ENCODE results near the gene BRAP.
"Not testable (repeated sequence)": the region's sequence is repeated elsewhere in the genome, so short reads cannot be mapped to it uniquely, and the experiment has no call there.

The BRAP gene, protein sequence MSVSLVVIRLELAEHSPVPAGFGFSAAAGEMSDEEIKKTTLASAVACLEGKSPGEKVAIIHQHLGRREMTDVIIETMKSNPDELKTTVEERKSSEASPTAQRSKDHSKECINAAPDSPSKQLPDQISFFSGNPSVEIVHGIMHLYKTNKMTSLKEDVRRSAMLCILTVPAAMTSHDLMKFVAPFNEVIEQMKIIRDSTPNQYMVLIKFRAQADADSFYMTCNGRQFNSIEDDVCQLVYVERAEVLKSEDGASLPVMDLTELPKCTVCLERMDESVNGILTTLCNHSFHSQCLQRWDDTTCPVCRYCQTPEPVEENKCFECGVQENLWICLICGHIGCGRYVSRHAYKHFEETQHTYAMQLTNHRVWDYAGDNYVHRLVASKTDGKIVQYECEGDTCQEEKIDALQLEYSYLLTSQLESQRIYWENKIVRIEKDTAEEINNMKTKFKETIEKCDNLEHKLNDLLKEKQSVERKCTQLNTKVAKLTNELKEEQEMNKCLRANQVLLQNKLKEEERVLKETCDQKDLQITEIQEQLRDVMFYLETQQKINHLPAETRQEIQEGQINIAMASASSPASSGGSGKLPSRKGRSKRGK

DNA sequence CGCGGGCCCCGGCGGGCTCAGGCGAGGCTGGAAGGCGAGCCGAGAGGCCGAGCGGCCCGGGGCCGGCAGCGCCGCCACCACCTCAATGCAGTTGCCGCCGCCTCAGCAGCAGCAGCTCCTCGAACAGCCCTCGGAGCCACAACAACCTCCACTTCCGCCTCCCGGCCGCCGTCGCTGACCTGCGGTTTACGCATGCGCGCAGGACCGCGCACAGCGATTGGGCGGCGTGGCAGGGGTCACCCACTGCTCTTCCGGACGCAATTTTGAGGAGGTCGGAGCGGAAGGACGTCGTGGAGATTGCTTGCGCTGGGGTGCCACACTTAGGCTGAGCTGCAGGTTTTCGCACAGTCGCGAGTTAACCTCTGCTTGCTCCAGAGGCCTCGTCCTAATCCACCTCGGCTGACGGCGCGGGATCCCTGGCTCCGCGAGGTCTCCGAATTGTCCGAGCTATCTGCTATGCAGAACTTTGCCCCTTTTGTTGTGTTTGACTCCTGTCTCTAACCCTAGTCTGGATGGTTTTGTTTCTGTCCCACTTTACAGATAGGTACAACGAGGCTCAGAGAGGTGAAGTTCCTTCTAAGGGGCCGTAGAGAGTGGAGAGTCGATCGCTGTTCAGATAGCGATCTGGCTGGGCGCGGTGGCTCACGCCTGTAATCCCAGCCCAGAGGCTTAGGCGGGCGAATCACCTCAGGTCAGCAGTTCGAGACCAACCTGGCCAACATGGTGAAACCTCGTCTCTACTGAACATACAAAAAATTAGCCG lies at the start of gene BRAP, which contains the start of gene ACAD10:
Gene BRAP, minus strand, starts transcription at position 146 of the 763 bp plus-strand sequence. CDS start 164 bp downstream, outside the sequence.
Gene ACAD10, plus strand, starts transcription at position 243 of the 763 bp plus-strand sequence. CDS start 6,657 bp downstream, outside the sequence.
- DNase-seq = peak; percentile 97

DNA sequence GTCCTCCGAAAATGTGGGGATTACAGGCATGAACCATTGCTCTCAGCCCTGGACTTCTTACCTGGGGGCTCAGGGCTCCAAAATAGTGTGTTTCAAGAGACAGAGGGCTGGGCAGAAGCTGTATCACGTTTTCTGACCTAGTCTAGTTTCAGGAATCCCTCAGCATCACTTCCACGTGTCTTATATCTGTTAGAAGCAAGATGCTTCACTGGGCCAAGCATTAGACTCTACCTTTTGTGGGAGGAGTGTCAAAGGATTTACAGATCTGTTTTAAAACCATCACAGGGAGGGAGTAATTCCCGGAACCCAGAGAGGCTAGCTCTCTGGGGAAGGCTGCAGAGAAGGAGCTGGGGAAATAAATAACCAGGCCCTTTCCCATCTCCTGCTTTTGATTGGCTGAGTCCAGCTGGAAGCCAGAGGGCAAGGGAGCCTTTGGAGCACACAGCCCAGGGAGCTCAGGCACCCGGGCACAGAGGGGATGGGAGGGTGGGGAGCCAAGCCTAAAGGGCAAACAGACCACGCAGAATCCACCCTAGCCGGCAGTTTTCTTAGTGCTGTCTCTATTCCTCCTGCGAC lies 47.7 kb upstream of the BRAP start:
- DNase-seq = no peak

DNA sequence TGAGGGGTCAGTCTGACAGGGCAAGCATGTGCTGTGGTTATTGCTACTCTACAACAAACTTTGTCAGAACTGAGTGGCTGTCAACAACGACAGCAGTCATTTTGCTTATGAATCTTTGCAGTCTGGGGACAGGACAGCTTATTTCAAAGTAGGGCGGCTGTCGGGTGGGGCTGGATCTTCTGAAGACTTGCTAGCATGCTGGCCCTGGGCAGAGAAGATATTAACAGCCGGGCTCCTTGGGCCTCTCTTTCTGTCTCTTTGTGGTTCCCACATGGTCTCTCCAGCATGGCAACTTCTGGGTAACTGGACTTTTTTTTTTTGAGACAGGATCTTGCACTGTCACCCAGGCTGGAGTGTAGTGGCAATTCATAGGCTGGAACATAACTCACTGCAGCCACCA lies 47.0 kb upstream of the BRAP start:
- DNase-seq = no peak

DNA sequence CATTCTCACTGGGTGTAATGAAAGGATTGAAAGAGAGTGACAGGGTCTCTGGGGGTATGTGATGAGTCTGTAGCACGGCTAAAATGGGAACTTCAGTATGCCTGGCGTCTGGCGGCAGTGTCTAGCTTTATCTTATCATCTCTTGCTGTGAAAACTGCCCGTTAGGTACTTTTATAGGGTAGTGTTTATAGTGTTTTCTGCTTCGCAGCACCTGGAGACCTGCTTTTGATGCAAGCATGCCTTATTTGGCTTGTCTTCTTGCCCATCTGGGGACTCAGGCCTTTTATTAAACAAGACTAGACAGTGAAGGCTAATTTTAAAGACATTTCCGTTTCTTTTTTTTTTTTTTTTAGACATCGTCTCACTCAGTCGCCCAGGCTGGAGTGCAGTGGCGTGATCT lies 44.7 kb upstream of the BRAP start:
- no peak for DNase-seq

DNA sequence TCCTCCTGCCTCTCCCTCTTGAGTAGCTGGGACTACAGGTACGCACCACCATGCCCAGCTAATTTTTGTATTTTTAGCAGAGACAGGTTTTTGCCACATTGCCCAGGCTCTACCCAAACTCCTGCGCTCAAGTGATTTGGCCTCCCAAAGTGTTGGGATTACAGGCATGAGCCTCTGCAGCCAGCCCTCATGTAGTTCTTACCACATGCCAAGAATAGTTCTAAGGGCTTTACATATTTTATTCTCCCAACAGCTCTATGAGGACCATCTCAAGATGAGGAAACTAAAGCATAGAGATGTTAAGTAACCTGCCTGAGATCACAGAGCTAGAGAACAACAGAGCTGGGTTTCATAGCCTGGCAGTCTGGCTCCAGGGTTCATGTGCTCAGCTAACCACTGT lies 43.0 kb upstream of the BRAP start:
- no peak for DNase-seq

DNA sequence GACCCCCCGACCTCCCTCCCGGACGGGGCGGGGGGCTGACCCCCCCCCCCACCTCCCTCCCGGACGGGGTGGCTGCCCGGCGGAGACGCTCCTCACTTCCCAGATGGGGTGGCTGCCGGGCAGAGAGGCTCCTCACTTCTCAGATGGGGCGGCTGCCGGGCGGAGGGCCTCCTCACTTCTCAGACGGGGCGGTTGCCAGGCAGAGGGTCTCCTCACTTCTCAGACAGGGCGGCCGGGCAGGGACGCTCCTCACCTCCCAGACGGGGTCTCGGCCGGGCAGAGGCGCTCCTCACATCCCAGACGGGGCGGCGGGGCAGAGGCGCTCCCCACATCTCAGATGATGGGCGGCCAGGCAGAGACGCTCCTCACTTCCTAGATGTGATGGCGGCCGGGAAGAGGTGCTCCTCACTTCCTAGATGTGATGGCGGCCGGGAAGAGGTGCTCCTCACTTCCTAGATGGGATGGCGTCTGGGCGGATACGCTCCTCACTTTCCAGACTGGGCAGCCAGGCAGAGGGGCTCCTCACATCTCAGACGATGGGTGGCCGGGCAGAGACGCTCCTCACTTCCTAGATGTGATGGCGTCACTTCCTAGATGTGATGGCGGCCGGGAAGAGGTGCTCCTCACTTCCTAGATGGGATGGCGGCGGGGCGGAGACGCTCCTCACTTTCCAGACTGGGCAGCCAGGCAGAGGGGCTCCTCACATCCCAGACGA lies 38.0 kb upstream of the BRAP start:
- DNase-seq = not testable (repeated sequence)

DNA sequence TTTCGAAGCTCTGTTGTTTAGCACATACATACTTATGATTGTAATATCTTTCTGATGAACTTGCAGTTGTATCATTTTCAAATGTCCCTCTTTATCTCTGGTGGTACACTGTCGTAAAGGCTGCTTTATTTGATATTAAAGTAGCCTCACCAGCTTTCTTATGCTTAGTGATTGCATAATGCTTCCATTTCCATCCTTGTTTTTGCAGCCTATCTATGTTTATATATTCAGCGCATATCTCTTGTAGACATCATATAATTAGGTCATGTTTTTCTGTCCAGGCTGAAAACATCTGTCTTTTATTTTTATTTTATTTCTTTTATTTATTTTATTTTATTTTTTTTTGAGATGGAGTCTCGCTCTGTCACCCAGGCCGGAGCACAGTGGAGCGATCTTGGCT lies 34.7 kb upstream of the BRAP start:
- DNase-seq = no peak

DNA sequence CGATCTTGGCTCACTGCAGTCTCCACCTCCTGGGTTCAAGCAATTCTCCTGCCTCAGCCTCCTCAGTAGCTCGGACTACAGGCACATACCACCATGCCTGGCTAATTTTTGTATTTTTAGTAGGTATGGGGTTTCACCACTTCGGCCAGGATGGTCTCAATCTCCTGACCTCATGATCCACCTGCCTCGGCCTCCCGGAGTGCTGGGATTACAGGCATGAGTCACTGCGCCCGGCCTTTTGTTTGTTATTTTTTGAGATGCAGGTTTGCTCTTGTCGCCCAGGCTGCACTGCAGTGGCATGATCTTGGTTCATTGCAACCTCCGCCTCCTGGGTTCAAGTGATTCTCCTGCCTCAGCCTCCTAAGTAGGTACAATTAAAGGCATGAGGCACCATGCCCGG lies 33.6 kb upstream of the BRAP start:
- not testable (repeated sequence) for DNase-seq

DNA sequence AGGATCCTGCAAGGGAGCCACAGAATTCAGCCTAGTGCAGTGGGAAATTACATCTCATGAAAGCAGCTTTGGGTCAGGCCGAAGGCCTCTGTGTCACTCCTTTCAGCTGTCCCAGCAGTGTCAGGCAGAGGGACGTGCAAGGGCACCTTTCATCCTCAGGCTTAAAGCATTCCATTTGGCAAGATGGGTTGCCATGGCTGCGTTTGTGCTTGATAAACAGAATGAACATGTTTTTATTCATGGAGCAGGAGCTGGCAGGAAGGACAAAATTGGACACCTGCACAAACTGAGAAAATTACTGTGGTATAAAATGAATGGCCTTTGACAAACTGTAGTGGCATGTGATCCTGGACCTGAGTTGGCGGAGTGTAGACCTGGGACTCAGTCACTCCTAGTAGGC lies 29.5 kb upstream of the BRAP start:
- peak; percentile 37 for DNase-seq

DNA sequence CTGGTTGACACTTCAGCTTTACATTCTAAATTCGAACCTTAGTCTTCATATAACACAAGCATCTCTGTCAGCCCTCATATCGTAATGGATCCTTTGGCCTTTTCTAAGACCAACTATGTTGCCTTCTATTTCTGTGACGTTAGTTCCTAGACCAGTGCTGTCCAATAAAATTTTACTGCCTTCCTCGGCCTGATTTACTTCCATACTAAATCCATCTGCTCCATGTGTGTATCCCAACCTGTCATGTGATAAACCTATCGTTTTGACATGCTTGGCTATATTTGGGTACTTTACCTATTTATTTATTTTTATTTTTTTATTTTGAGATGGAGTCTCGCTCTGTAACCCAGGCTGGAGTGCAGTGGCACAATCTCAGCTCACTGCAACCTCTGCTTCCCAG lies 20.4 kb upstream of the BRAP start:
- no peak for DNase-seq

DNA sequence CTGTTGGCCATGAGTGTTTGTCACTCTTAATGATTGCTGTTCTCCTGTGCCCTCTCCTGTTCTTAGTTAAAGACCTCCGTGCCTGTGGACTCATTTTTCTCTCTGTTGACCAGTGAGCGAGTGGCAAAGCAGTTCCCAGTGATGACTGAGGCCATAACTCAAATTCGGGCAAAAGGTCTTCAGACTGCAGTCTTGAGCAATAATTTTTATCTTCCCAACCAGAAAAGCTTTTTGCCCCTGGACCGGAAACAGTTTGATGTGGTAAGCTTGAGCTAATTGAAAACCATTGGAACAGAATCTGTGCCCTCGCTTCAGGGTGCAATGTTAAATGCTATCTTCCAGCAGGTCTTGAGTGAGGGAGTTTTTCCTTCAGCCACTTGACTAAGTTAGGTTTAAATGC lies 19.9 kb upstream of the BRAP start:
- no peak for DNase-seq

DNA sequence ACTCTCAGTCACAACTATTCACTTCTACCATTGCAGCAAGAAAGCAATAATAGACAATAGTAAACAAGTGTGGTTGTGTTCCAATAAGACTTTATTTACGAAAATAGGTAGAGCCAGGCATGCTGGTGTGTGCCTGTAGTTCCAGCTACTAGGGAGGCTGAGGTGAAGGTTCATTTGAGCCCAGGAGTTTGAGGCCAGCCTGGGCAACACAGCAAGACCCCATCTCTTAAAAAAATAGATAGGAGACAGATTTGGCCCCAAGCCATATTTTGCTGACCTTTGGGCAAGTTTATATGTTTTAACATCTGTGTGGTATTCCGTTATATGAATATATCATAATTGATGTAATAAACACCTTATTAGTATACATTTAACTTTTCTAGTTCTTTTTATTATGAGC lies 14.2 kb upstream of the BRAP start:
- DNase-seq = no peak

DNA sequence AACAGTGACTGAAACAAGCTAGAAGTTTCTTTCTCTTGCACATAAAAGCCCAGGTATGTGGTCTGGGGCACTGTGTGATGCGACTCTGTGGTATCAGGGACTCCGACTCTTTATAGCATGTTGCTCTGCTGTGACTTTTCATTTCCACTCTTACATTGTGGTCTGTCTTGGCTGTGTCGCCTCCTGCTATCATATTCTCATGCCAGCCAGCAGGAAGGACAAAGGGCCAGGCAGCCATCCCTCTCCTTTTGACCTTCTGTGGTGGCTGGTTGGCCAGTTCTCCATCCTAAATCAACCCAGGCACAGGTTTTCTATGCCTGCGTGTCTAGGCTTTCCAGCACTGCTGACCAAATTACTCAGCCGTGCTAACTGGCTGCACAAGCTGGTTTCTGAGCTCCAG lies 8.1 kb upstream of the BRAP start:
- DNase-seq = no peak

DNA sequence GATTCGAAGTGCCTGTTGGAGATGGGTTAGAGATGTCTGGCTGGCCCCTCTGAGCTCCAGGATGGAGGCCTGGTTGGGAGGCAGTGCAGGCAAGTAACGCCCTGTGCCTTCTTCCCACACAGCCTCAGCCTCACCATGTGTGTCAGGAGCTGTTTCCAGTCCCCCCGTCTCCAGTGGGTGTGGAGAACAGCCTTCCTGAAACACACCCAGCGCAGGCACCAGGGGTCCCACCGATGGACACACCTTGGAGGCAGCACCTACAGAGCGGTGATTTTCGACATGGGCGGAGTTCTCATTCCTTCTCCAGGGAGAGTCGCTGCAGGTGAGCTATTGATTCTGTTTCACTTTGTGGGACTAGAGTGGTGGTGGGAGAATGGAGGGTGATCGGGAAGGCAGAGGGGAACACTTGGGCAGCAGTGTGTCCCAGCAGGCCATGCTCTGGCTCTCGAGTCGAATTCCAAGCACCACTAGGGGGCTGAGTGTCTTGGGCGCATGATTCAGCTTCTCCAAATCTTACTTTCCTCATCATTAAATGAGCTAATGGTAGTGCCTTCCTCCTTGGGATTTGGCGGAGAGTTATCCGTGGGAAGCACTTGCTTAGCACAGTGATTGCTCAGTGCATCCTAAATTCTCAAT lies 6.9 kb upstream of the BRAP start:
- DNase-seq = no peak

DNA sequence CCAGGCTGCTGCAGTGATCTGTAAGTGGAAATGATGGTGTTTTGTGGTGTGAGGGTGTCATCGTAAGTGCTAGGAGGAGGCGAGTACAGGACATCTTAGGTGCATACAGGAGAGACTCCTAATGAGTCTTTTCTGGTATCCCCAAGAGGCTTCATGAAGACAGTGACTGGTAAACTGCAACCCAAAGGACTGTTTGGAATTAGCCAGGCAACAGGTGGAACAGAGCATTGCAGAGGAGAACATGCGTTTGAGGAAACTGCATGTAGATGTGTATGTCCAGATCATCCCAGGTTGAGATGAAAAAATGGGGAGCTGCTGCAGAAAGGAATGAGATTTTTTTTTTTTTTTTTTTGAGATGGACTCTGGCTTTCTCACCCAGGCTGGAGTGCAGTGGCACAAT lies 5.5 kb upstream of the BRAP start:
- DNase-seq = no peak

DNA sequence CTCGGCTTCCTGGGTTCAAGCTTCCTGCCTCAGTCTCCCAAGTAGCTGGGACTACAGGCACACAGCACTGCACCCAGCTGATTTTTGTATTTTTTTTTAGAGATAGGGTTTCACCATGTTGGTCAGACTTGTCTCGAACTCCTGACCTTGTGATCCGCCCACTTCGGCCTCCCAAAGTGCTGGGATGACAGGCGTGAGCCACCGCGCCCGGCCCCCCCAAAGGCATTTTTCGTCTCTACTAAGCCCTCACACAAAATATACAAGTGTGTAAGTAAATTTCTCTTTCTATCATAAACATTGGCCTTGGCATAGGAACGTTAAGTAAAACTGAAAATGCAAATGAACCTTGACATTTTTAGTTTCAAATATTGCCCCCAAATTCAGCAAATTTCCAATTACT lies 2.2 kb upstream of the BRAP start:
- DNase-seq = no peak

DNA sequence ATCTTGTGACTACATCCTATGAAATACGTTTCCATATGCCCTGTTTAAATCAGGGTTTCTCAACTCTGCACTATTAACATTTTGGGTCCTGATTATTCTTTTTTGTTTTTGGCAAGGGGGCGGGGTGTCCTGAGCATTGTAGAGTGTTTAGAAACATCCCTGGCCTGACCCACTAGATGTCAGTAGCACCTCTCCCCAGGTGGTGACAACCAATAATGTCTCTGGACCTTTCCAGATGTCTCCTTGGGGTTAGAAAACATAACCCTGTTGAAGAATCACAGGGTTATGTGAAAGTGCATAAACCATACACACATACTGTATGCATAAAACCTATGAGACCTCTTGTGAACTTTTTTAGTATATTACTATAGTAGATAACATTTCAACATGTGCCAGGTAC lies 1.5 kb upstream of the BRAP start:
- DNase-seq = no peak

DNA sequence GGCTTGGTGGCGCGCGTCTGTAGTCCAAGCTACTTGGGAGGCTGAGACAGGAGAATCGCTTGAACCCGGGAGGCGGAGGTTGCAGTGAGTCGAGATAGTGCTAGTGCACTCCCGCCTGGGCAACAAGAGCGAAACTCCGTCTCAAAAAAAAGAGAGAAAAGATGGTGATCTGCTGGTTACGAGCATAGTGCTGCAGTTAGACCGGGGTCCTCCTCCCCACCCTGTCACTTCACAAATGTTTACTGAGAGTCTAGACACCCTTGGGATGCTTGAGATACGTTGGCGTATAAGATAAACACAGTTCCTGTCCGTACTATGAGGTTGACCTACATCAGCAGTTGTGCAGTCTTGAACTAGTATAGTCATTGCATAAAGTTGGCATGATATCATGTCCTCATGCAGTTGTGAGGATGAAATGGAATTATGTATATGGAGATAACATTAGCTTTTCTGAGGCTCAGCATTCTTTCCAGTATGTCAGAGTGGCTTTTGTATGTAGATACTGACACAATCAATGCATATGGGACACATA lies 884 bp upstream of the BRAP start:
- DNase-seq = no peak

DNA sequence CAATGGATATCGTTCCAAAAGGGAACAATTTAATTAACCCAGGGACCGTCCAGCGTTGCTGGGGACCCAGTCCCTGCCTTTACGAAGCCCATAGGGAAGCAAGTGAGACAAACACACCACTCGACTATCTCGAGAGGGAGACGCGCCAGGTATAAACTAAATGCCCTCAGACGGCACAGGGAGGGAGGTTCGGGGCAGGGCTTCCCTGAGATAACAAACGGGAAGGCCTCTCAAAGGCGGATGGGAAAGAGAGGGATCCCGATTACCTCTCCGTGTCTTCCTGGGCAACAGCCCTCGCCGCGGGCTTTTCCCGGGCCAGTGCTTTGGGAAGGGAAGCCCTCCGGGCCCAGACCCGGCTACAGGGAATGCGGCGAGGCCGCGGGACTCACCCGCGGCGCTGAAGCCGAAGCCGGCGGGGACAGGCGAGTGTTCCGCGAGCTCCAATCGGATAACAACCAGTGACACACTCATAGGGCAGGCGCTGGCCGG lies 390 bp downstream of the BRAP start:
- DNase-seq = no peak

DNA sequence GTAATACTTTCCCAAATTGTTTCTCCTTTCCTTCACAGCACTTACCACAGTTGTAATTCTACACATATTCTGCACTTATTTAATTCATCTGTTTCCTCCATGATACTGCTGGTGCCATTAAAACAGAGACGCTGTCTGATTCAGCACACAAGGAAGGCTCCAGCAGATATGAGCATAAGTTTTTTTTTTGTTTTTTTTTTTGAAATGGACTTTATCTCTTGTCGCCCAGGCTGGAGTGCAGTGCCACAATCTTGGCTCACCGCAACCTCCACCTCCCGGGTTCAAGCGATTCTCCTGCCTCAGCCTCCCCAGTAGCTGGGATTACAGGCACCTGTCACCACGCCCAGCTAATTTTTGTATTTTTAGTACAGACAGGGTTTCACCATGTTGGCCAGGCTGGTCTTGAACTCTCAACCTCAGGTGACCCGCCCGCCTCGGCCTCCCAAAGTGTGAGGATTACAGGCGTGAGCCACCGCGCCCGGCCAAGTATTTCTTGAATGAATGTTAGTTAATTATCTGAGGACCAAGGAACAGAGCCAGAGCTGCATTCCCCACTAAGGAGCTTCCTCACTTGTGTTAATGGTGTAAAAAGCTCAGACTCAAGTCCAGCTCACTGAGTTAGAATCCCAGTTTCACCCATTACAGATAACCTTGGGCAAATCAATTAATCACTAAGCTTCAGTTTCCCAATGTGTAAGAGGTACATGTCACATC lies 1.1 kb downstream of the BRAP start:
- not testable (repeated sequence) for DNase-seq

DNA sequence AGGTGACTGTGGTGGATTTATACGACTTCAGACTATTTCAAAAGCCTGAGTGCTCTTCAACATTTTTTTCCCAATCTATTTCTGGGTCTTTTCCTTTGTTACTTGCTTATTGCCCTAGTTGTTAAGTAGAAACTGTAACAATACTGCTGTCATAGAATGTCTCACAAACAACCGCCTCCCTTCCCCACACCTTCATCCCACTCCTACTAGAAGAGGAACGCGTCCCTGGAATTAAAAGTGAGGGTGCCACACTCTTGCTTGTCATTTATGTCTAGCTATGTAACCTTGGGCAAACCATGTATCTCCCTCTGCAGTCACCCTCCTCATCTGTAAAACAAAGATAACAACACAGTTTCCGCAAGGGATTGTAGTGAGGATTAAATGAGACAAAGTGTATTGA lies 8.6 kb downstream of the BRAP start:
- DNase-seq = no peak

All from femur (tissue), 1 donor.